PC-9 (cell line): ENCODE measurements around the gene CPLX4. TPM values are rescaled to one million over a fixed set of nuclear protein-coding genes. Genes with fewer than 3 reads are reported as not detected.

Experiments used
- BruUV-seq: library from RNA; stranded (reverse); fragments of 400-500 nt; replicated peaks from 2 replicates; lab custom pipeline; 2021; lab: Mats Ljungman, UMichigan
- CTCF ChIA-PET: fragments of 300-600 bp; sonication (Branson Sonifier 250); formaldehyde crosslinking; loops from one replicate; lab custom pipeline; 2022; ENCODE audit warnings: antibody characterized with exemption; lab: Charles Lee
- POLR2A ChIA-PET: fragments of 300-600 bp; sonication (Branson Sonifier 250); formaldehyde crosslinking; loops from one replicate; lab custom pipeline; 2022; ENCODE audit warnings: antibody characterized with exemption; ENCODE audit not compliant: unreplicated experiment; lab: Charles Lee
- DNase-seq, 2 experiments: peaks; one replicate each; pipeline versions ENCODE4 v3.0.0 to v3.0.0-alpha.2; 2015 to 2022; ENCODE audit warnings: mixed read lengths in 1 of 2
- H2AFZ ChIP-seq: fragments of 200-600 bp; sonication (generic); 2 replicates; pipeline ENCODE4 v1.8.1; 2017; ENCODE audit warnings: antibody characterized with exemption
- H3F3A ChIP-seq: fragments of 200-600 bp; sonication (generic); 2 replicates; pipeline ENCODE4 v1.8.1; 2017; ENCODE audit warnings: antibody characterized with exemption, mild to moderate bottlenecking, low read depth; ENCODE audit not compliant: insufficient read depth
- H3K27ac ChIP-seq: fragments of 200-600 bp; sonication (generic); 2 replicates; pipeline ENCODE4 v1.6.1; 2016; ENCODE audit warnings: mixed run types
- H3K27me3 ChIP-seq: fragments of 200-600 bp; sonication (generic); 2 replicates; pipeline ENCODE4 v1.6.1; 2016; ENCODE audit warnings: low read depth, mixed run types; ENCODE audit not compliant: insufficient read depth
- H3K36me3 ChIP-seq: fragments of 200-600 bp; sonication (generic); 2 replicates; pipeline ENCODE4 v1.6.1; 2016; ENCODE audit warnings: low read depth, mixed run types
- H3K4me1 ChIP-seq: fragments of 200-600 bp; sonication (generic); replicated peaks from 2 replicates; pipeline ENCODE4 v1.6.1; 2016; ENCODE audit warnings: mixed run types; ENCODE audit not compliant: insufficient read depth
- H3K4me2 ChIP-seq: fragments of 200-600 bp; sonication (generic); 2 replicates; pipeline ENCODE4 v1.6.1; 2017; ENCODE audit warnings: mixed run types
- H3K4me3 ChIP-seq: fragments of 200-600 bp; sonication (generic); 2 replicates; pipeline ENCODE4 v1.6.1; 2016; ENCODE audit warnings: mixed run types
- H3K79me2 ChIP-seq: fragments of 200-600 bp; sonication (generic); 2 replicates; pipeline ENCODE4 v1.6.1; 2017; ENCODE audit warnings: low read depth, mixed run types
- H3K9me2 ChIP-seq: fragments of 200-600 bp; sonication (generic); 2 replicates; pipeline ENCODE4 v1.8.1; 2017; ENCODE audit warnings: mild to moderate bottlenecking; ENCODE audit not compliant: insufficient read depth
- H3K9me3 ChIP-seq: fragments of 200-600 bp; sonication (generic); 2 replicates; pipeline ENCODE4 v1.8.1; 2016; ENCODE audit warnings: low read depth; ENCODE audit not compliant: insufficient read depth
- H4K20me1 ChIP-seq: fragments of 200-600 bp; sonication (generic); 2 replicates; pipeline ENCODE4 v1.8.1; 2017; ENCODE audit not compliant: insufficient read depth
- EZH2 ChIP-seq: fragments of 200-600 bp; sonication (generic); IDR thresholded peaks from 2 replicates; pipeline ENCODE4 v1.8.0; 2017; ENCODE audit warnings: antibody characterized with exemption, low read depth
- intact Hi-C: fragments of 100-400 bp; cut with micrococcal nuclease; formaldehyde crosslinking; loops from one replicate; pipeline ENCODE4 v1.10.0; 2022; ENCODE audit not compliant: unreplicated experiment
- total RNA-seq: library from RNA; stranded (reverse); gene quantifications from 2 replicates; pipeline ENCODE4 v1.2.3, GENCODE V29; 2021
- TF ChIP-seq, protein P1 (sequence below): fragments of 200-600 bp; sonication (generic); conservative IDR thresholded peaks from 2 replicates; pipeline ENCODE4 v1.6.1; 2017; ENCODE audit warnings: mixed run types, antibody characterized with exemption, mild to moderate bottlenecking, moderate library complexity

Gene CPLX4
- total RNA-seq, 1 experiment from 2014 or later = not detected

DNA sequence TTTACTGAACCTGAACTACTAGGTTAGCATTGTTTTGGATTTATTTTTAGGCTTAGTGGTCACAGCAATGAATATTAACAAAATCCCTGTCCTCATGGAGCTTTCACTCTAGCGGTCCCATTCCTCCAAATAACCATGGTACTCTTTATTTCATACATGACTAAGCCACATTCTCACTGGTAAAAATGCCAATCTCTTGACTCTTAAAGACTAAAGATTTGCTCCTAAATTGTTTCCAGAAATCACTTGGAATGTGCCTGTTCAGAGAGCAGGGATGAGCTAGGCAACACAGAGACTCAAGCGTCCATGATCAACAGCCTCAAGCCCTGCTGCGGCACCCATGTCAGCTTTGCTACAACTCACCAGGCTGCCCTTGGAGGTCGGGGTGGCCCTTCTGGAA is 27.1 kb upstream of the CPLX4 start:
- no peaks in the 10 kb centered on the region for H3K4me1 ChIP-seq
- peaks cover 15% of the 10 kb centered on the region; the same call in 1 of the 2 replicates for H4K20me1 ChIP-seq
- no peak overlapping the region for H3K4me2 ChIP-seq
- intact Hi-C loops = no loop called here
- no TSS peak for BruUV-seq
- POLR2A ChIA-PET = no interaction called here
- no peak for TF ChIP-seq EZH2
- TF ChIP-seq, protein P1, sequence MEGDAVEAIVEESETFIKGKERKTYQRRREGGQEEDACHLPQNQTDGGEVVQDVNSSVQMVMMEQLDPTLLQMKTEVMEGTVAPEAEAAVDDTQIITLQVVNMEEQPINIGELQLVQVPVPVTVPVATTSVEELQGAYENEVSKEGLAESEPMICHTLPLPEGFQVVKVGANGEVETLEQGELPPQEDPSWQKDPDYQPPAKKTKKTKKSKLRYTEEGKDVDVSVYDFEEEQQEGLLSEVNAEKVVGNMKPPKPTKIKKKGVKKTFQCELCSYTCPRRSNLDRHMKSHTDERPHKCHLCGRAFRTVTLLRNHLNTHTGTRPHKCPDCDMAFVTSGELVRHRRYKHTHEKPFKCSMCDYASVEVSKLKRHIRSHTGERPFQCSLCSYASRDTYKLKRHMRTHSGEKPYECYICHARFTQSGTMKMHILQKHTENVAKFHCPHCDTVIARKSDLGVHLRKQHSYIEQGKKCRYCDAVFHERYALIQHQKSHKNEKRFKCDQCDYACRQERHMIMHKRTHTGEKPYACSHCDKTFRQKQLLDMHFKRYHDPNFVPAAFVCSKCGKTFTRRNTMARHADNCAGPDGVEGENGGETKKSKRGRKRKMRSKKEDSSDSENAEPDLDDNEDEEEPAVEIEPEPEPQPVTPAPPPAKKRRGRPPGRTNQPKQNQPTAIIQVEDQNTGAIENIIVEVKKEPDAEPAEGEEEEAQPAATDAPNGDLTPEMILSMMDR = no peak
- H3K9me2 ChIP-seq = no peaks in the 10 kb centered on the region
- H3K27ac ChIP-seq = no peak overlapping the region
- no peaks in the 10 kb centered on the region for H3K27me3 ChIP-seq
- CTCF ChIA-PET = interaction anchor here (0.7 kb wide), 1 partner anchor 594 kb away, joined by 4 read pairs; no protein-coding TSS in a partner anchor
- no peak for DNase-seq
- no peak overlapping the region for H3K4me3 ChIP-seq
- H3F3A ChIP-seq = no peaks in the 10 kb centered on the region
- no peaks in the 10 kb centered on the region for H3K9me3 ChIP-seq
- H3K36me3 ChIP-seq = peaks cover 60% of the 10 kb centered on the region
- H3K79me2 ChIP-seq = peaks cover 34% of the 10 kb centered on the region; the same call in 1 of the 2 replicates
- no peak overlapping the region for H2AFZ ChIP-seq

GRCh38 chr18:59344996-59345395 is 26.5 kb upstream of the CPLX4 start:
- intact Hi-C loops = no loop called here
- Histone ChIP-seq H2AFZ (no peak overlapping the region), H3K9me3 (no peaks in the 10 kb centered on the region), H3K36me3 (peaks cover 62% of the 10 kb centered on the region), H3K4me2 (no peak overlapping the region), H3K9me2 (no peaks in the 10 kb centered on the region), H3K79me2 (peaks cover 37% of the 10 kb centered on the region; the same call in 1 of the 2 replicates), H3K27ac (no peak overlapping the region), H4K20me1 (peaks cover 19% of the 10 kb centered on the region; the same call in 1 of the 2 replicates), H3F3A (no peaks in the 10 kb centered on the region), H3K4me1 (no peaks in the 10 kb centered on the region), H3K4me3 (no peak overlapping the region), H3K27me3 (no peaks in the 10 kb centered on the region)
- TF ChIP-seq EZH2 = no peak
- TF ChIP-seq, protein P1 = no peak
- no peak for DNase-seq
- BruUV-seq = no TSS peak
- POLR2A ChIA-PET = no interaction called here
- CTCF ChIA-PET = no interaction called here

- CTCF ChIA-PET = no interaction called here
- TF ChIP-seq, protein P1 = no peak
- TF ChIP-seq EZH2 = no peak
- POLR2A ChIA-PET = no interaction called here
Measured at GRCh38 chr18:59343926-59344325, 25.5 kb upstream of the CPLX4 start.

More at GRCh38 chr18:59343926-59344325, 25.5 kb upstream of the CPLX4 start:
- Histone ChIP-seq H3K9me2 (no peaks in the 10 kb centered on the region), H3F3A (no peaks in the 10 kb centered on the region), H3K4me3 (no peak overlapping the region), H4K20me1 (peaks cover 23% of the 10 kb centered on the region; the same call in 1 of the 2 replicates), H3K27ac (no peak overlapping the region), H3K79me2 (peaks cover 37% of the 10 kb centered on the region; the same call in 1 of the 2 replicates), H3K27me3 (no peaks in the 10 kb centered on the region), H3K4me1 (no peaks in the 10 kb centered on the region), H3K36me3 (peaks cover 61% of the 10 kb centered on the region), H3K9me3 (no peaks in the 10 kb centered on the region), H2AFZ (no peak overlapping the region), H3K4me2 (no peak overlapping the region)
- DNase-seq = no peak
- BruUV-seq = no TSS peak
- intact Hi-C loops = no loop called here
